Endothelial cell of umbilical vein (primary cell): Measurements from ENCODE around the gene CAMKMT. TPM values are rescaled to one million over a fixed set of nuclear protein-coding genes. Genes with fewer than 3 reads are reported as not detected.

Experiments used
- BruUV-seq: library from RNA; stranded (reverse); fragments of 400-500 nt; replicated peaks from 2 replicates; lab custom pipeline; 2021; lab: Mats Ljungman, UMichigan
- CTCF ChIA-PET: fragments of 300-600, 350-600 bp; sonication (Branson Sonifier 250); formaldehyde crosslinking; loops from one replicate; lab custom pipeline; 2021; ENCODE audit warnings: antibody characterized with exemption, inconsistent platforms; lab: Charles Lee
- POLR2A ChIA-PET: fragments of 300-600, 350-600 bp; sonication (Branson Sonifier 250); formaldehyde crosslinking; loops from one replicate; lab custom pipeline; 2021; ENCODE audit warnings: antibody characterized with exemption, inconsistent platforms; lab: Charles Lee
- DNase-seq: peaks from one replicate; pipeline ENCODE4 v3.0.0-alpha.2; 2011; ENCODE audit warnings: low read depth, low spot score
- FAIRE-seq: peaks from 2 replicates; lab custom pipeline; 2011; peaks lifted over from hg19 to GRCh38; lab: Jason Lieb, UNC
- H2AFZ ChIP-seq: 2 replicates; pipeline ENCODE4 v1.6.0; 2012; ENCODE audit warnings: low read depth, low read length, control low read depth, inconsistent platforms
- H3K27ac ChIP-seq: 2 replicates; pipeline ENCODE4 v1.5.1; 2011; ENCODE audit warnings: low read depth, mild to moderate bottlenecking, control low read depth, low read length, moderate library complexity; ENCODE audit not compliant: insufficient read depth
- H3K27me3 ChIP-seq, 2 experiments: 2 replicates each; pipeline versions ENCODE4 v1.6.0 to v1.6.1; 2011; ENCODE audit warnings: low read length in 2 of 2, mixed read lengths in 1 of 2; ENCODE audit not compliant: control insufficient read depth in 2 of 2, insufficient read depth in 2 of 2
- H3K36me3 ChIP-seq, 2 experiments: 2 replicates in 1 of 2; 3 replicates in 1 of 2; pipeline ENCODE4 v1.5.1; 2011; ENCODE audit warnings: low read length in 2 of 2, mild to moderate bottlenecking in 1 of 2, moderate library complexity in 1 of 2; ENCODE audit not compliant: control insufficient read depth in 2 of 2, insufficient read depth in 2 of 2; ENCODE audit errors: extremely low read depth in 1 of 2
- H3K4me1 ChIP-seq: 3 replicates; pipeline ENCODE4 v1.5.1; 2011; ENCODE audit warnings: mild to moderate bottlenecking, low read length; ENCODE audit not compliant: control insufficient read depth, insufficient read depth; ENCODE audit errors: extremely low read depth
- H3K4me2 ChIP-seq: 2 replicates; pipeline ENCODE4 v1.6.1; 2011; ENCODE audit warnings: low read length, control low read depth, mixed read lengths; ENCODE audit not compliant: insufficient read depth
- H3K4me3 ChIP-seq, 3 experiments: fragments of 200-600 bp in 1 of 3; sonication (generic), shearing (Covaris generic) in 1 of 3; replicated peaks in 1 of 3; 2 replicates each; pipeline ENCODE4 v1.5.1; 2011 to 2016; ENCODE audit warnings: control low read depth in 3 of 3, low read length in 3 of 3, mild to moderate bottlenecking in 2 of 3, inconsistent platforms in 1 of 3, low read depth in 1 of 3, moderate library complexity in 1 of 3; ENCODE audit not compliant: insufficient read depth in 1 of 3
- H3K79me2 ChIP-seq: 2 replicates; pipeline ENCODE4 v1.6.0; 2012; ENCODE audit warnings: low read length, inconsistent platforms; ENCODE audit not compliant: control insufficient read depth, insufficient read depth
- H3K9ac ChIP-seq: replicated peaks from 2 replicates; pipeline ENCODE3; 2011; ENCODE audit warnings: low read length, control low read depth; ENCODE audit not compliant: insufficient read depth; ENCODE audit errors: extremely low read depth
- H3K9me1 ChIP-seq: replicated peaks from 3 replicates; pipeline ENCODE4 v1.6.0; 2011; ENCODE audit warnings: mild to moderate bottlenecking, low read length; ENCODE audit not compliant: control insufficient read depth, insufficient read depth; ENCODE audit errors: extremely low read depth
- H3K9me3 ChIP-seq: replicated peaks from 2 replicates; pipeline ENCODE4 v1.5.1; 2012; ENCODE audit warnings: low read length, inconsistent platforms; ENCODE audit not compliant: control insufficient read depth, insufficient read depth
- H4K20me1 ChIP-seq: replicated peaks from 2 replicates; pipeline ENCODE3; 2011; ENCODE audit warnings: mild to moderate bottlenecking, low read length; ENCODE audit not compliant: control insufficient read depth, insufficient read depth; ENCODE audit errors: extremely low read depth
- CTCF ChIP-seq, 2 donors: IDR thresholded peaks; 1 replicate in 1 of 2; 2 replicates in 1 of 2; pipeline ENCODE4 v1.5.1; 2011; ENCODE audit warnings: low read length in 2 of 2, mild to moderate bottlenecking in 2 of 2, moderate library complexity in 2 of 2, control low read depth in 1 of 2, inconsistent platforms in 1 of 2, low read depth in 1 of 2; ENCODE audit not compliant: insufficient read depth in 1 of 2; ENCODE audit errors: extremely low read depth in 1 of 2
- EZH2 ChIP-seq: IDR thresholded peaks from 2 replicates; pipeline ENCODE4 v1.6.1; 2012; ENCODE audit warnings: borderline replicate concordance, low read depth, mild to moderate bottlenecking, moderate library complexity, low read length, inconsistent platforms; ENCODE audit not compliant: severe bottlenecking
- FOS ChIP-seq: IDR thresholded peaks from 2 replicates; pipeline ENCODE4 v1.6.1; 2011; ENCODE audit warnings: mild to moderate bottlenecking, low read length, moderate library complexity, borderline replicate concordance; ENCODE audit not compliant: insufficient read depth
- GATA2 ChIP-seq: IDR thresholded peaks from 2 replicates; pipeline ENCODE4 v1.7.0; 2011; ENCODE audit warnings: low read depth, mild to moderate bottlenecking, moderate library complexity, mixed read lengths, low read length; ENCODE audit not compliant: insufficient read length, insufficient read depth
- JUN ChIP-seq: IDR thresholded peaks from 2 replicates; pipeline ENCODE4 v1.6.1; 2011; ENCODE audit warnings: borderline replicate concordance, low read depth; ENCODE audit not compliant: insufficient read length, insufficient read depth
- MAX ChIP-seq: IDR thresholded peaks from 2 replicates; pipeline ENCODE4 v1.6.1; 2011; ENCODE audit not compliant: insufficient read depth, insufficient read length
- MYC ChIP-seq: IDR thresholded peaks from one replicate; pipeline ENCODE4 v1.6.1; 2011; ENCODE audit warnings: mild to moderate bottlenecking, low read depth, low read length
- POLR2A ChIP-seq: IDR thresholded peaks from 2 replicates; pipeline ENCODE4 v1.6.1; 2012; ENCODE audit warnings: low read depth, mild to moderate bottlenecking, control low read depth, low read length
- POLR2AphosphoS5 ChIP-seq: IDR thresholded peaks from 2 replicates; pipeline ENCODE4 v1.6.1; 2012; ENCODE audit warnings: low read depth, mild to moderate bottlenecking, control low read depth, low read length, moderate library complexity; ENCODE audit not compliant: insufficient read depth
- dilution Hi-C: fragments of 300-500 bp; cut with MboI; formaldehyde crosslinking; loops from one replicate; pipeline ENCODE4 v1.15.0; 2019; ENCODE audit warnings: low sequenced_read_pairs; ENCODE audit not compliant: extremely low pct_ligation_motif_present
- intact Hi-C: fragments of 100-400 bp; cut with micrococcal nuclease; formaldehyde crosslinking; loops from one replicate; pipeline ENCODE4 v1.10.0; 2022
- polyA plus RNA-seq, 4 experiments: library from polyadenylated mRNA; depleted of rRNA in 3 of 4; stranded (reverse) in 3 of 4; unstranded in 1 of 4; fragments of >200 nt; gene quantifications; 2 replicates each; pipeline versions ENCODE4 v1.2.1 to v1.2.3, GENCODE V29; 2011 to 2012; ENCODE audit warnings: missing spikeins in 1 of 4
- total RNA-seq: library from RNA; stranded (reverse); gene quantifications from 2 replicates; pipeline ENCODE4 v1.2.3, GENCODE V29; 2021

CAMKMT gene
- total and polyA plus RNA-seq, 2 donors (not counting 3 experiments of a cell fraction or from before 2014, with no cell fraction given), result 4.1 to 10.7 TPM

- Histone ChIP-seq H3K79me2 (no peaks in the 10 kb centered on the region), H4K20me1 (no peaks in the 10 kb centered on the region), H3K9me3 (no peaks in the 10 kb centered on the region), H3K9me1 (no peaks in the 10 kb centered on the region), H3K27ac (no peak overlapping the region), H3K9ac (no peak overlapping the region), H3K27me3 (no peaks in the 10 kb centered on the region), H2AFZ (no peak overlapping the region), H3K36me3 (no peaks in the 10 kb centered on the region), H3K4me3 (no peak overlapping the region), H3K4me2 (no peak overlapping the region), H3K4me1 (peaks cover 4% of the 10 kb centered on the region)
- no peak for TF ChIP-seq JUN
- TF ChIP-seq GATA2, result no peak
- no peak for TF ChIP-seq CTCF (IDR thresholded peaks at IDR 0.05; ENCODE audit: extremely low read depth in 1 of 2, insufficient read depth in 1 of 2, low read depth in 1 of 2, low read length in 2 of 2)
- no peak for TF ChIP-seq MYC
- TF ChIP-seq POLR2AphosphoS5, result no peak
- no peak for TF ChIP-seq POLR2A
- TF ChIP-seq EZH2, result no peak
- no peak for TF ChIP-seq MAX
- no peak for TF ChIP-seq FOS
- ChIA-PET CTCF (interaction anchor here (0.9 to 1.7 kb wide), 4 partner anchors 16 to 112 kb away, joined by 3 to 4 read pairs (median 4); no protein-coding TSS in a partner anchor), POLR2A (no interaction called here)
- intact Hi-C loops, result loop anchor here (10.0 kb wide), 1 partner anchor 437 kb away; no protein-coding TSS in a partner anchor
- FAIRE-seq, result no peak
- no TSS peak for BruUV-seq
- no peak for DNase-seq
- dilution Hi-C loops, result no loop called here
These were observed 5.8 kb downstream of the CAMKMT start for GRCh38 chr2:44367591-44367990.
